Spinal cord (tissue), 10 donors: ENCODE results near the gene CASK. TPM values are rescaled to one million over a fixed set of nuclear protein-coding genes. Genes with fewer than 3 reads are reported as not detected.
"Not testable (repeated sequence)": the region's sequence is repeated elsewhere in the genome, so short reads cannot be mapped to it uniquely, and the experiment has no call there.

ENCODE experiments used
- DNase-seq, 6 donors: peaks; one replicate each; pipeline versions ENCODE4 v3.0.0 to v3.0.0-alpha.2; 2013 to 2015; ENCODE audit warnings: low spot score in 6 of 6, low read depth in 4 of 6
- H3K27ac ChIP-seq: one replicate; pipeline ENCODE4 v1.5.1; 2013; ENCODE audit warnings: low read depth, low read length, control low read depth
- H3K27me3 ChIP-seq: one replicate; pipeline ENCODE4 v1.6.1; 2013; ENCODE audit warnings: low read length; ENCODE audit not compliant: control insufficient read depth, insufficient read depth
- H3K36me3 ChIP-seq: one replicate; pipeline ENCODE4 v1.6.1; 2013; ENCODE audit warnings: low read length; ENCODE audit not compliant: control insufficient read depth, insufficient read depth
- H3K4me1 ChIP-seq: one replicate; pipeline ENCODE4 v1.6.1; 2013; ENCODE audit warnings: low read length; ENCODE audit not compliant: control insufficient read depth, insufficient read depth
- H3K4me3 ChIP-seq: one replicate; pipeline ENCODE4 v1.5.1; 2013; ENCODE audit warnings: low read depth, low read length, control low read depth
- H3K9me3 ChIP-seq: one replicate; pipeline ENCODE4 v1.6.1; 2013; ENCODE audit warnings: low read length; ENCODE audit not compliant: control insufficient read depth, insufficient read depth
- WGBS: methylation state at CpG from one replicate; pipeline ENCODE4 v1.1.5; 2013; ENCODE audit warnings: missing lambda C conversion rate; ENCODE audit not compliant: insufficient coverage; 5-methylcytosine and 5-hydroxymethylcytosine counted together
- polyA plus RNA-seq, 2 donors: library from polyadenylated mRNA; unstranded; fragments of 120-200 nt; gene quantifications; one replicate each; pipeline ENCODE4 v1.2.1, GENCODE V29; 2013; ENCODE audit not compliant: insufficient read length in 2 of 2
- total RNA-seq, 2 donors: library from RNA; depleted of rRNA in 1 of 2; stranded (reverse); fragments of 120-200 nt in 1 of 2; fragments of >200 nt in 1 of 2; gene quantifications; one replicate each; pipeline versions ENCODE4 v1.2.3 to v1.2.4, GENCODE V29; 2013 to 2014
- donor health status: healthy.

The CASK gene
- total and polyA plus RNA-seq, 4 donors, result 45.0 to 91.1 (median 57.9) TPM

DNA sequence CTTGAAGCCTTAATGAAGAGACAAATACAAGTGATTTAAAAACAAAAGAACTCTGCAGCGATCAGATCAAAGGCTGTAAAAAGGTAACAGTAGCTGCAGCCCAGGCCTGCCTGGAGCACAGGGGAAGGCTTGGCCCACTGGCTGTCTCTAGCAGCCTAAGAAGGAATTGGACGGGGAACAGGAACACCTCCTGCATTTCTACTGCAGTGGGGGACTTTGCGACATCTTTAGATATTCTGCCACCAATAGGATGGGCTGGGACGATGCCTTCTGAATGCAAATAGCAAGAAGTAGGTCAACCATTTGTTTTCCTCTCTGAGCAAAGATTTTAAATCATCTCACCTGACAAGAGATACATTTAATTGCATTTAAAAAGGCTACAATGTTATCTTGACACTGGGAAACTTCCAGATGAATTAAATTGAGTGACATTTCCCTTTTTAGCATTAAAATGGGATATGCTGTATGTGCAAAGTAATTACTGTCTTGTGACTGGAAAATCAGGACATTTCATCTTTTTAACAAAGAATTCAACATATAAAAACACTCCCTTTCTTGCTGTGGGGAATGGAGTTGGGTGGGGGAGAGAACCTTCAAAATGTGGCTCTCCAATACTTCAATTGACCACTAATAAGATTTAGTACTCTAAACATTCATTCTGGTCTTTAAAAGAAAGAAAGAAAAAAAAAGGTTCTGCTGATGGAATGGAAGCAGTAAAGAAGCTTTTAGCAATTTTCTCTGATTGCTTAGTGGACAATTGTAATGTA is 406.2 kb downstream of the CASK start:
- WGBS, result 7% methylated on average over 3 of the region's 4 CpGs
- H3K27me3 ChIP-seq, result peaks cover 27% of the 10 kb centered on the region
- peak in 3 of 6 donors; percentile 29 to 76 (median 68) for DNase-seq
- H3K4me3 ChIP-seq, result no peak overlapping the region
- no peaks in the 10 kb centered on the region for H3K9me3 ChIP-seq
- peaks cover 30% of the 10 kb centered on the region for H3K4me1 ChIP-seq
- H3K36me3 ChIP-seq, result no peaks in the 10 kb centered on the region
- peak overlapping the region; percentile 69 for H3K27ac ChIP-seq

DNA sequence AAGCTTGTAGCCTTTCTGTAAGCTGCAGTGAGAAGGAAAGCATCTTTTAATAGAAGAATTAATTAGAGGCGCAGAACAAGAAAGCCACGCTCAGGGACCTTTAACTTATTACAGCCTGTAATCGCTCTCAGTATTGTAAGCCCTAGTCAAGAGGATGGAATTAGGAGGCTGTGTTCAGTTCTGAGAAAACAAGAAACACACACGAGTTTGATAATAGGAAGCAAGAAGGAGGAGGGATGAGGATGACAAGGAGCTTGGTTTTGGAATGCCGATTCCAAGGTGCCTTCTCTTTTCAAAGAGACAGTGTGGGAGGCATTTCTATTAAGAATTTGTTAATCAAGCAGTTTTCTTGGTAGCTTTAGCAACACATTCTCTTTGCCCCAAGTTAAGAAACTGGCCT is 406.9 kb downstream of the CASK start:
- Histone ChIP-seq H3K36me3 (no peaks in the 10 kb centered on the region), H3K9me3 (no peaks in the 10 kb centered on the region), H3K27me3 (peaks cover 24% of the 10 kb centered on the region), H3K4me1 (peaks cover 30% of the 10 kb centered on the region), H3K4me3 (no peak overlapping the region), H3K27ac (peak overlapping the region; percentile 69)
- WGBS, result 47% methylated on average over 2 of the region's 5 CpGs
- DNase-seq, result peak in 2 of 6 donors; percentile 46 to 65

DNA sequence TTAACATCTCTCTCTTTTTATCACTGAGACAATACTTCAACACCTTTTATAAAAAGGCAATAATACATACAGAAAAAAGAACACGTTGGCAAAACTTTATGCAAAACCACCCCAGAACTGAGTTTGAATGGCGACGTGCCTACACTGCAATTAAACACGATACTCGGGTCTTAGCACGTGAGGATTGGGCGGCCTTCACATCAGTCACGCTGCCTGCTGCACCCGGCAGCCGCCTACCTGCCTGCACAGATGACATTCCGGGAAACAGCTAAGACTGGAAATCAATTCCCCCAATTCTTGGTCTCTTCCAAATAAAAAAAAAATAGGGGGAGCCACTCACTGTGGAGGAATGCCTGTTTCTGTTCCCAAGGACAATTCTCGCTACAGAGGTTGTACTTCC is 408.0 kb downstream of the CASK start:
- Histone ChIP-seq H3K27me3 (peaks cover 19% of the 10 kb centered on the region), H3K9me3 (no peaks in the 10 kb centered on the region), H3K36me3 (no peaks in the 10 kb centered on the region), H3K4me3 (no peak overlapping the region), H3K4me1 (peaks cover 25% of the 10 kb centered on the region), H3K27ac (peak overlapping the region; percentile 69)
- DNase-seq, result no peak
- WGBS, result 70% methylated on average over 12 of the region's 12 CpGs

DNA sequence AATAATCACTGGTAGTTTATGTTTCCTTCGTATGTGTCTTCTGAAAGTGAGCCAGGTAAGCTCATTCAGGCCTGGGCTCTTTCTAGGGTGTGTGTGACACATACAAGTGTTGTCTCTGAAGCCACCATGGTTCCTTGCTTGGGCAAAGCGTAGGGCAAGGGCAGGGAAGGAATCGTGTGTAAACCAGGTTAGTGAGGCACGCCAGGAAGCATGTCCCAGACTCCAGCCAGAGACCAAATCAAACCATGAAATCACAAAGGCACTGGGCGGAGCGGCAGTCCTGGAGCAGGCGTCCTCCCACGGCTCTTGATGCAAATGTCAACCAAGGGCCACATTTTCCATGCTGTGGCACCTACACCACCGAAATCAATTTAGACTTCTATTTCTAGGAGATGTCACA is 409.2 kb downstream of the CASK start:
- 77% methylated on average over 7 of the region's 9 CpGs for WGBS
- Histone ChIP-seq H3K4me1 (peaks cover 25% of the 10 kb centered on the region), H3K27me3 (peaks cover 15% of the 10 kb centered on the region), H3K27ac (no peak overlapping the region), H3K4me3 (no peak overlapping the region), H3K36me3 (no peaks in the 10 kb centered on the region), H3K9me3 (no peaks in the 10 kb centered on the region)
- no peak for DNase-seq

DNA sequence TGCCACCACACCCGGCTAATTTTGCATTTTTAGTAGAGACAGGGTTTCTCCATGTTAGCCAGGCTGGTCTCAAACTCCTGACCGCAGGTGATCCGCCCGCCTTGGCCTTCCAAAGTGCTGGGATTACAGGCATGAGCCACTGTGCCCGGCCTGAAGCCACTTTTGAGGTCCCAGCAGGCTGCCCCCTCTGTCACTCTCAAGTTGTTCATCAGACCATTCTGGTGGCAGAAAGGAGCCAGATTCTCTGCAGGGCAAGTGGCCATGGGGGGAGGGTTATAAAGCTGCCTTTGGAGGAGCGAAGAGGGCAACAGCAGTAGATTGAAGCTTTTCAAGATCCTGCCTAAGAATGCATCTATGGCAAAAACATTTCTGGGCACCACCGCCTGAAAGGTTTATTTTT is 410.5 kb downstream of the CASK start:
- 85% methylated on average over 7 of the region's 7 CpGs for WGBS
- H3K4me3 ChIP-seq, H3K27ac ChIP-seq, H3K9me3 ChIP-seq, DNase-seq, H3K36me3 ChIP-seq: not testable (repeated sequence)
- peaks cover 11% of the 10 kb centered on the region for H3K27me3 ChIP-seq
- H3K4me1 ChIP-seq, result peaks cover 22% of the 10 kb centered on the region

DNA sequence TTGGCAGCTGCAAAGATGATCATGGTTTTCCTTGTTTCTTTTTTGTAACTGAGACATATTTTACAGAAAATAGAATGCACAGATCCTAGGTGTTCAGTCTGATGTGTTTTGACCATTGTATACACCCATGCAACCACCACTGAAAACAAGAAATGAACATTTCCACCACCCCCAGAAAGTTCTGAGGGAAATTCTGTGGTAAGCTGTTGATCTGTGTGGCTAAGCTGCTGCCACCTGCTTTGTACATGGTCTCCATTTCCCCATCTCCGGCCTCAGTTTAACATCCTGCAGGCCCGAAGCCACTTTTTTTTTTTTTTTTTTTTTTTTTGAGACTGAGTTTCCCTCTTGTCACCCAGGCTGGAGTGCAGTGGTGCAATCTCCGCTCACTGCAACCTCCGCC is 411.0 kb downstream of the CASK start:
- Histone ChIP-seq H3K4me3 (no peak overlapping the region), H3K4me1 (peaks cover 18% of the 10 kb centered on the region), H3K27ac (no peak overlapping the region), H3K27me3 (peaks cover 8% of the 10 kb centered on the region), H3K36me3 (no peaks in the 10 kb centered on the region), H3K9me3 (no peaks in the 10 kb centered on the region)
- DNase-seq, result no peak
- WGBS, result 60% methylated on average over 1 of the region's 4 CpGs

DNA sequence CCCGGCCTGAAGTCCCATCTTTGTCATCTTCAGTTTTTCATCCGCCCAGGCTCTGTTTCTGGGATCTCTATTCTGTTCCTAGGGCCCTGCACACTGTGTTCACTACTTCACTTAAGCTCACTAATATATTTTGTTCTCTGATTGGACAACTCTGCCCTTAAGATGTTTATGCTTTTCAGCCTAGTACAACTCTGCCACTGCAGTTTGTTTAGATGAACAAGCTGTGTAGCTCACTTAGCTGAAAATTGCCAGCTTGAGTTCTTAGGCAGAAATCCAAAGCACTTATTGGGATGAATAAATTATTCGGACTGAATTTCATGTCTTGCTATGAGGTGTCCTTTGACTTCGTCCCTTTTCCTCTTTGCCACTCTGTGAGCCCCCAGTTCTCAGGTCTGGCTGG is 415.4 kb downstream of the CASK start:
- H3K27me3 ChIP-seq, result no peaks in the 10 kb centered on the region
- WGBS, result 93% methylated on average over 4 of the region's 4 CpGs
- no peaks in the 10 kb centered on the region for H3K9me3 ChIP-seq
- peak in 1 of 6 donors; percentile 21 for DNase-seq
- no peaks in the 10 kb centered on the region for H3K4me1 ChIP-seq
- H3K4me3 ChIP-seq, result no peak overlapping the region
- H3K36me3 ChIP-seq, result no peaks in the 10 kb centered on the region
- H3K27ac ChIP-seq, result no peak overlapping the region

DNA sequence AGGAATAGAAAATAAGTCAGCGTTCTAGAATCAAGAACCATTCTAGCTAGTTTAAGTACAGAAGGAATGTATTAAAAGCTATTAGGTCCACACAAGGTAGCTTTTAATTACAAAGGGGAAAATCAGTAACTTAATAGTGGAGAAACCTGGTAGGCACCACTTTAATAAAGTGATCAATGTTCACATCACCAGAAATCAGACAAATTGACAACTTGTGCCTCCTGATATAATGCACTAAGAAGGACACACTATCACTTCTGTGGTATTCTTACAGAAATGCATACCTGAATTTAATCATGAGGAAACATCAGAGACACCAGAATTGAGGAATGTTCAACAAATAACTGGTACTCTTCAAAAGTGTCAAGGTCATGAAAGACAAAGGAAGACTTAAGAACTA is 421.4 kb downstream of the CASK start:
- Histone ChIP-seq H3K4me1 (no peaks in the 10 kb centered on the region), H3K36me3 (no peaks in the 10 kb centered on the region), H3K9me3 (no peaks in the 10 kb centered on the region), H3K27ac (no peak overlapping the region), H3K4me3 (no peak overlapping the region), H3K27me3 (peaks cover 7% of the 10 kb centered on the region)
- no CpG with 5 or more reads among the region's 1 CpG for WGBS
- no peak for DNase-seq

DNA sequence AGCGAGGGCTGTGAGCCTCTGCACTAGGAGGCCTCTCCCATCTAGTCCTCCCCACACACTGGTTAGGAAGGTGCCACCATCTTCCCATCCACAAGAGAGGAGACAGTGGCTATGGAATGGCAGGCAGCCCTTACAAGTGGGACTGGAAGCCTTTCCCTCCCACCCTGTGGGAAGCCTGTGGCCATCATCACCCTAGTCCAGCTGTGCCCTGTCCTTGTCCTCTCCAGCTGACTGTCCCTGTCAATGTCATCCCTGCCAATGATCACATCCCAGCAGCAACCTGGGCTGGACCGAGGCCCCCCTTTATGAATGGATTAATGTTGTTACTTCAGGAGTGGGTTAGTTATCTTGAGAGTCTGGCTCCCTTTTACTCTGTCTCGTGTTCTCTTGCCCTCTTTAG is 423.4 kb downstream of the CASK start:
- Histone ChIP-seq H3K4me1 (no peaks in the 10 kb centered on the region), H3K9me3 (no peaks in the 10 kb centered on the region), H3K27me3 (peaks cover 7% of the 10 kb centered on the region), H3K36me3 (no peaks in the 10 kb centered on the region), H3K27ac (no peak overlapping the region), H3K4me3 (no peak overlapping the region)
- 80% methylated on average over 1 of the region's 3 CpGs for WGBS
- no peak for DNase-seq

DNA sequence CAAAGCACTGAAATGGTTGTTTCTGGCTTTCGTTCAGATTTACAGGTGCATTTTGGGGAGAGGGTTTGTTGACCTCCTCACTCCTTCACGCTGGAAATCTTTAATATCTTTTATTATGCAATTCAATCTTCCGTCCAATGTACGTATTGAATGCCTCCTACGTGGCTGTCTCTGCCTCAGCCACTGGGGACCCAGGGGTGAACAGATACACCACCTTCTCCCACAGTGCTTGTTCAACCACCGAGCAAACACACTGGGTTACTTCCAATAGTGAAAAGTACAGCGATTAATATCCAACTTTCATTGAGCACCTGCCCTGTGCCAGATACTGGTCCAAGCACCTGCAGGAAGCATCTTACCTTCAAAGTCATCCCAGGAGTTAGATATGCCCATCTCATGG is 424.2 kb downstream of the CASK start:
- Histone ChIP-seq H3K4me3 (no peak overlapping the region), H3K36me3 (no peaks in the 10 kb centered on the region), H3K4me1 (no peaks in the 10 kb centered on the region), H3K9me3 (no peaks in the 10 kb centered on the region), H3K27ac (no peak overlapping the region), H3K27me3 (peaks cover 7% of the 10 kb centered on the region)
- 80% methylated on average over 5 of the region's 7 CpGs for WGBS
- no peak for DNase-seq
